Measurements from ENCODE around the gene B3GNT8. TPM values are rescaled to one million over a fixed set of nuclear protein-coding genes. Genes with fewer than 3 reads are reported as not detected.

The B3GNT8 gene
- total and polyA plus RNA-seq, 9 donors = 0.51 to 2.2 (median 1.2) TPM; not detected in 1

DNA sequence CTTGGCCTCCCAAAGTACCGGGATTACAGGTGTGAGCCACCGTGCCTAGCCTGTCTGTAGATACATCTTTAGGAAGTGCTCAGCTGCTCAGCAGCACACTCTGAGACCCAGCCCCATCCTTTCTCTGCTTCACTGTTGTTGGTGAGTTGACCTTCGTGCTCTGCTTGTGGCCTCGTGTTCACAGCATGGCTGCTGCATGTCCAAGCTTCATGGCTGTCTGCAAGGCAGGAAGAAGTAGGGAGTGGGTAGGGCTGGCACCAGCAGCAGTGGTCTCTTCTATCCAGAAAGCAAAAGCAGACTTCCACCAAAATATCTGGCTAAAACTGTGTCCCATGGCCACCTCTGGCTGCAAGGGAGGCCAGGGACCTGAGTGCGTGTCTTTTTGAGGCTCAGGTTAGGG lies 14.2 kb downstream of the B3GNT8 start:
- H3K9me3 ChIP-seq = no peaks in the 10 kb centered on the region
- no peak for DNase-seq
- H3K4me3 ChIP-seq = no peak overlapping the region
- WGBS, 3 donors = 88 to 92% (median 90%) methylated on average over 5 of the region's 5 CpGs
- no peaks in the 10 kb centered on the region for H3K27me3 ChIP-seq
- H3K36me3 ChIP-seq = no peaks in the 10 kb centered on the region
- no peaks in the 10 kb centered on the region for H3K4me1 ChIP-seq (ENCODE audit: insufficient read depth)
- intact Hi-C loops (cut with DNase I) = no loop called here
- H3K27ac ChIP-seq = no peak overlapping the region
- no peak for TF ChIP-seq EP300 (IDR thresholded peaks at IDR 0.05)
- TF ChIP-seq, protein P1, sequence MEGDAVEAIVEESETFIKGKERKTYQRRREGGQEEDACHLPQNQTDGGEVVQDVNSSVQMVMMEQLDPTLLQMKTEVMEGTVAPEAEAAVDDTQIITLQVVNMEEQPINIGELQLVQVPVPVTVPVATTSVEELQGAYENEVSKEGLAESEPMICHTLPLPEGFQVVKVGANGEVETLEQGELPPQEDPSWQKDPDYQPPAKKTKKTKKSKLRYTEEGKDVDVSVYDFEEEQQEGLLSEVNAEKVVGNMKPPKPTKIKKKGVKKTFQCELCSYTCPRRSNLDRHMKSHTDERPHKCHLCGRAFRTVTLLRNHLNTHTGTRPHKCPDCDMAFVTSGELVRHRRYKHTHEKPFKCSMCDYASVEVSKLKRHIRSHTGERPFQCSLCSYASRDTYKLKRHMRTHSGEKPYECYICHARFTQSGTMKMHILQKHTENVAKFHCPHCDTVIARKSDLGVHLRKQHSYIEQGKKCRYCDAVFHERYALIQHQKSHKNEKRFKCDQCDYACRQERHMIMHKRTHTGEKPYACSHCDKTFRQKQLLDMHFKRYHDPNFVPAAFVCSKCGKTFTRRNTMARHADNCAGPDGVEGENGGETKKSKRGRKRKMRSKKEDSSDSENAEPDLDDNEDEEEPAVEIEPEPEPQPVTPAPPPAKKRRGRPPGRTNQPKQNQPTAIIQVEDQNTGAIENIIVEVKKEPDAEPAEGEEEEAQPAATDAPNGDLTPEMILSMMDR (IDR thresholded peaks at IDR 0.05) = no peak
- TF ChIP-seq POLR2A (IDR thresholded peaks at IDR 0.05) = no peak

DNA sequence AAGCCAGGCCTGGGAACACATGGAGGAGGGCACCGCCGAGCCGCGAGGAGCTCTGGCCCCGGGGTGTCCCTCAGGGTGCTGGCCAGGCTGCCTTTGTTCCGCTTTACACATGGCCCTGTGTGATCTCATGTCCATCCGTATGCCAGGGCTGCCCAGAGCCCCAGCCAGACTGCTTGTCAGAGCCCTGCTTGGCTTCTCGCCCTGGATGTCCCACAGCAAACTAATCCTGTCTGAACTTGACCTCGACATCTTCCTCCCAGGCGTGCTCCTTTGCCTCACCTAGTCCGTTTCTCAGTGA lies 15.3 kb downstream of the B3GNT8 start:
- 76 to 91% (median 77%) methylated on average over 11 of the region's 11 CpGs for WGBS, 3 donors
- DNase-seq = no peak
- H3K27me3 ChIP-seq = no peaks in the 10 kb centered on the region
- no peak overlapping the region for H3K27ac ChIP-seq
- intact Hi-C loops (cut with DNase I) = no loop called here
- H3K9me3 ChIP-seq = no peaks in the 10 kb centered on the region
- H3K36me3 ChIP-seq = no peaks in the 10 kb centered on the region
- H3K4me1 ChIP-seq (ENCODE audit: insufficient read depth) = no peaks in the 10 kb centered on the region
- no peak overlapping the region for H3K4me3 ChIP-seq
- TF ChIP-seq, protein P1 (IDR thresholded peaks at IDR 0.05) = no peak
- TF ChIP-seq POLR2A (IDR thresholded peaks at IDR 0.05) = no peak
- no peak for TF ChIP-seq EP300 (IDR thresholded peaks at IDR 0.05)

DNA sequence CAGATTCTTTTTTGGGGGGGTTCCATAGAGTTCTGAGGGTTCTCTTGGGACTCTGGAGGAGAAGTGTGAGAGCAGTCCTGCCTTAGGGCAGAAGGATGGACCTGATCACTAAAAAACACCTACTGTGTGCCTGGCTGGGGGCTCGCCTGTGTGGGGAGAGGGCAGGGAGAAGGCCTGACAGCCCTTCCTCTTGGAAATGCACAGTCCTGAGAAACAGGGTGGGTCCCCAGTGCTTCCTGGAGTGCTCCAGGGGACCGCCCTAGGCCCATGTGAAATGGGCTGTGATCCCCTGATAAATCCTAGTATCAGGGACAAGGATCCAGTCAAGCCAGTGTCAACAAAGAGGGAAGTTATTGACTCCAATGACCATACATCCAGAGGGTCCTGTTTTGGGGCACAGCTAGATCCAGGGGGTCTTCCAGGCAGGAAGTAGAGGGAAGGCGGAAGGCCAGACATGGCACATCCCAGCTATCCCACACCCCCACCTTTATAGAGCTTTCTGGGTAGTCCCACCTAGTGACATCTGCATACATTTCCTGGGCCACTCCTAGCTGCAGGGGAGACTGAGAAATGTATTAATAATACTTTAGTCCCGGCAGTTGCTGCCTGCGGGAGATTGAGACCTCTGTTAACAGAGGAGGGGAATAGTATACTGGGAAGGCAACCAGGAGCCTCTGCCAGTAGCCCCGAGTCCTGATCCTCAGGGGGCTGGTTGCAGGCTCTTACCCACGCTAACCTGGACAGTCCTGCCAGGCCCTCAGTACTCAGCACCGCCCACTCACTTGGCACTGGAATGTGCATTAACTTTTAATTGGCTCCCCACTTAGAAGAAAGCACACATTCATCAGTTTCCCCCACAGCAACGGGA lies 15.8 kb downstream of the B3GNT8 start:
- intact Hi-C loops (cut with DNase I) = no loop called here
- 67 to 77% (median 71%) methylated on average over 9 of the region's 9 CpGs for WGBS, 3 donors
- Histone ChIP-seq H3K36me3 (no peaks in the 10 kb centered on the region), H3K27ac (no peak overlapping the region), H3K4me1 (ENCODE audit: insufficient read depth) (no peaks in the 10 kb centered on the region), H3K9me3 (no peaks in the 10 kb centered on the region), H3K27me3 (no peaks in the 10 kb centered on the region), H3K4me3 (no peak overlapping the region)
- TF ChIP-seq EP300 (IDR thresholded peaks at IDR 0.05) = no peak
- TF ChIP-seq POLR2A (IDR thresholded peaks at IDR 0.05) = no peak
- TF ChIP-seq, protein P1 (IDR thresholded peaks at IDR 0.05) = no peak
- no peak for DNase-seq

DNA sequence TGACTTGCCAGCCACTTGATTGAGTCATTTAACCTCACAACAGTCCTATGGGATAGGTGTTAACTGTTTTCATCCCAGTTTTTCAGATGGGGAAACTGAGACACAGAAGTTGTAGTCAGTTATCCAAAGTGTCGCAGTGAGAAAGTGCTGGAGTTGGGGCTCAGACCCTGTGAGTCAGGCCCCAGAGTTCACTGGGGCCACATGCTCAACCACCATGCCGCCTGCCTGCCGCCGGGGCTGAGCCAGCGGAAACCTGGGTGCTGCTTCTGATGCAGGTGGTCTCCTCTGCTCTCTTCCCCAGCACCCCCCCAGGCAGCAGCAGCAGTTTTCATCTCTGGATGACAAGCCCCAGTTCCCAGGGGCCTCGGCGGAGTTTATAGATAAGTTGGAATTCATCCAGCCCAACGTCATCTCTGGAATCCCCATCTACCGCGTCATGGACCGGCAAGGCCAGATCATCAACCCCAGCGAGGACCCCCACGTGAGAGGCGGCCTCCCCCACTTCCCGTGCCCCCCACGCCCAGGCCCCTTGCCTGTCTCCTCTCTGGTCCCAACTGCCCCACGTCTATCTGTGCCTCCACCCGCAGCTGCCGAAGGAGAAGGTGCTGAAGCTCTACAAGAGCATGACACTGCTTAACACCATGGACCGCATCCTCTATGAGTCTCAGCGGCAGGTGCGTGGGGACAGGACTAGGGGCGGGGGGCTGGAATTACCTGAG lies 16.7 kb downstream of the B3GNT8 start:
- intact Hi-C loops (cut with DNase I) = no loop called here
- Histone ChIP-seq H3K9me3 (no peaks in the 10 kb centered on the region), H3K4me3 (no peak overlapping the region), H3K27ac (no peak overlapping the region), H3K36me3 (no peaks in the 10 kb centered on the region), H3K27me3 (no peaks in the 10 kb centered on the region), H3K4me1 (ENCODE audit: insufficient read depth) (no peaks in the 10 kb centered on the region)
- TF ChIP-seq POLR2A (IDR thresholded peaks at IDR 0.05) (no peak), EP300 (IDR thresholded peaks at IDR 0.05) (no peak)
- TF ChIP-seq, protein P1 (IDR thresholded peaks at IDR 0.05) = no peak
- 74 to 85% (median 80%) methylated on average over 23 of the region's 23 CpGs for WGBS, 3 donors
- no peak for DNase-seq
